ENCODE data around the gene BOD1.

BOD1 gene

GRCh38 chr5:173640156-173640804 lies 23.8 kb upstream of the BOD1 start:
- no peak for DNase-seq (ENCODE audit: low read depth in 2 of 2)

- DNase-seq (ENCODE audit: low read depth in 2 of 2): no peak
Measured at GRCh38 chr5:173638126-173639040, 21.9 kb upstream of the BOD1 start.

GRCh38 chr5:173637340-173637739 lies 20.9 kb upstream of the BOD1 start:
- DNase-seq (ENCODE audit: low read depth in 2 of 2): no peak

GRCh38 chr5:173634465-173634983 lies 18.1 kb upstream of the BOD1 start:
- DNase-seq (ENCODE audit: low read depth in 2 of 2): no peak

- no peak for DNase-seq (ENCODE audit: low read depth in 2 of 2)
Measured at GRCh38 chr5:173633304-173633703, 16.9 kb upstream of the BOD1 start.

GRCh38 chr5:173631478-173631877 lies 15.0 kb upstream of the BOD1 start:
- DNase-seq (ENCODE audit: low read depth in 2 of 2): no peak

- DNase-seq (ENCODE audit: low read depth in 2 of 2): no peak
Measured at GRCh38 chr5:173630724-173631365, 14.4 kb upstream of the BOD1 start.

GRCh38 chr5:173629628-173630027 lies 13.2 kb upstream of the BOD1 start:
- peak in 1 of 2 donors; percentile 7 for DNase-seq (ENCODE audit: low read depth in 2 of 2)

GRCh38 chr5:173628501-173628900 lies 12.1 kb upstream of the BOD1 start:
- no peak for DNase-seq (ENCODE audit: low read depth in 2 of 2)

GRCh38 chr5:173627860-173628392 lies 11.5 kb upstream of the BOD1 start:
- no peak for DNase-seq (ENCODE audit: low read depth in 2 of 2)

GRCh38 chr5:173627271-173627670 lies 10.8 kb upstream of the BOD1 start:
- DNase-seq (ENCODE audit: low read depth in 2 of 2): no peak

- no peak for DNase-seq (ENCODE audit: low read depth in 2 of 2)
Measured at GRCh38 chr5:173626505-173626820, 10.0 kb upstream of the BOD1 start.

- DNase-seq (ENCODE audit: low read depth in 2 of 2): no peak
Measured at GRCh38 chr5:173625673-173626504, 9.4 kb upstream of the BOD1 start.

- no peak for DNase-seq (ENCODE audit: low read depth in 2 of 2)
Measured at GRCh38 chr5:173625261-173625660, 8.8 kb upstream of the BOD1 start.

GRCh38 chr5:173624282-173624681 lies 7.8 kb upstream of the BOD1 start:
- no peak for DNase-seq (ENCODE audit: low read depth in 2 of 2)

- DNase-seq (ENCODE audit: low read depth in 2 of 2): no peak
Measured at GRCh38 chr5:173623789-173624188, 7.3 kb upstream of the BOD1 start.

GRCh38 chr5:173623296-173623771 lies 6.9 kb upstream of the BOD1 start:
- DNase-seq (ENCODE audit: low read depth in 2 of 2): no peak

- no peak for DNase-seq (ENCODE audit: low read depth in 2 of 2)
Measured at GRCh38 chr5:173622183-173623047, 6.0 kb upstream of the BOD1 start.

- no peak for DNase-seq (ENCODE audit: low read depth in 2 of 2)
Measured at GRCh38 chr5:173620784-173621183, 4.3 kb upstream of the BOD1 start.

GRCh38 chr5:173618927-173619519 lies 2.6 kb upstream of the BOD1 start:
- DNase-seq (ENCODE audit: low read depth in 2 of 2): no peak
